ENCODE data around the gene DENND1A.

The DENND1A gene

GRCh38 chr9:123615381-123615780 is 314.5 kb downstream of the DENND1A start:
- DNase-seq (ENCODE audit: low read depth in 2 of 2), result no peak

GRCh38 chr9:123614306-123615263 is 315.3 kb downstream of the DENND1A start:
- no peak for DNase-seq (ENCODE audit: low read depth in 2 of 2)

GRCh38 chr9:123611226-123611625 is 318.7 kb downstream of the DENND1A start:
- peak; percentile 32 to 42 for DNase-seq (ENCODE audit: low read depth in 2 of 2)

- DNase-seq (ENCODE audit: low read depth in 2 of 2), result no peak
Measured at GRCh38 chr9:123609844-123610243, 320.1 kb downstream of the DENND1A start.

GRCh38 chr9:123608104-123608503 is 321.8 kb downstream of the DENND1A start:
- no peak for DNase-seq (ENCODE audit: low read depth in 2 of 2)

- no peak for DNase-seq (ENCODE audit: low read depth in 2 of 2)
Measured at GRCh38 chr9:123607479-123607878, 322.4 kb downstream of the DENND1A start.

GRCh38 chr9:123606141-123606540 is 323.8 kb downstream of the DENND1A start:
- DNase-seq (ENCODE audit: low read depth in 2 of 2), result no peak

GRCh38 chr9:123605286-123605685 is 324.6 kb downstream of the DENND1A start:
- no peak for DNase-seq (ENCODE audit: low read depth in 2 of 2)

- DNase-seq (ENCODE audit: low read depth in 2 of 2), result no peak
Measured at GRCh38 chr9:123604861-123605260, 325.1 kb downstream of the DENND1A start.

- no peak for DNase-seq (ENCODE audit: low read depth in 2 of 2)
Measured at GRCh38 chr9:123601828-123602227, 328.1 kb downstream of the DENND1A start.

GRCh38 chr9:123599781-123600180 is 330.1 kb downstream of the DENND1A start:
- peak; percentile 35 to 36 for DNase-seq (ENCODE audit: low read depth in 2 of 2)

GRCh38 chr9:123597876-123598556 is 331.9 kb downstream of the DENND1A start:
- no peak for DNase-seq (ENCODE audit: low read depth in 2 of 2)

GRCh38 chr9:123597048-123597447 is 332.9 kb downstream of the DENND1A start:
- no peak for DNase-seq (ENCODE audit: low read depth in 2 of 2)

- DNase-seq (ENCODE audit: low read depth in 2 of 2), result no peak
Measured at GRCh38 chr9:123591283-123591682, 338.6 kb downstream of the DENND1A start.

GRCh38 chr9:123590499-123590898 is 339.4 kb downstream of the DENND1A start:
- no peak for DNase-seq (ENCODE audit: low read depth in 2 of 2)

GRCh38 chr9:123589361-123590239 is 340.3 kb downstream of the DENND1A start:
- DNase-seq (ENCODE audit: low read depth in 2 of 2), result no peak

GRCh38 chr9:123586275-123586674 is 343.7 kb downstream of the DENND1A start:
- no peak for DNase-seq (ENCODE audit: low read depth in 2 of 2)

- no peak for DNase-seq (ENCODE audit: low read depth in 2 of 2)
Measured at GRCh38 chr9:123584202-123585176, 345.4 kb downstream of the DENND1A start.

GRCh38 chr9:123583646-123584045 is 346.3 kb downstream of the DENND1A start:
- DNase-seq (ENCODE audit: low read depth in 2 of 2), result no peak

- no peak for DNase-seq (ENCODE audit: low read depth in 2 of 2)
Measured at GRCh38 chr9:123571240-123571639, 358.7 kb downstream of the DENND1A start.
